Activated gamma-delta T cell treated with anti-CD3 and anti-CD28 coated beads, Interleukin-2, amount 50 U/mL, for 16 hours (primary cell): Measurements from ENCODE around the gene PTBP3.
"Not testable (repeated sequence)": the region's sequence is repeated elsewhere in the genome, so short reads cannot be mapped to it uniquely, and the experiment has no call there.

Source experiments
- DNase-seq: peaks from one replicate; pipeline ENCODE4 v3.0.0-alpha.2; 2020; ENCODE audit warnings: low read depth

Gene PTBP3

GRCh38 chr9:112332977-112333638, at the start of gene PTBP3:
TSS of gene PTBP3 (minus strand) at chr9:112333619. CDS start at chr9:112297865, 35,754 bp downstream.
- peak; percentile 71 for DNase-seq

GRCh38 chr9:112382501-112383364, 49.3 kb upstream of the PTBP3 start:
- no peak for DNase-seq

GRCh38 chr9:112382066-112382465, 48.6 kb upstream of the PTBP3 start:
- no peak for DNase-seq

- DNase-seq = no peak
These were observed 47.4 kb upstream of the PTBP3 start for GRCh38 chr9:112380825-112381221.

GRCh38 chr9:112380102-112380824, 46.8 kb upstream of the PTBP3 start, which contains the start of gene HSDL2:
TSS of gene HSDL2 (plus strand) at chr9:112380108. CDS start at chr9:112380164, 56 bp downstream.
- DNase-seq = no peak

GRCh38 chr9:112379177-112380101, 46.0 kb upstream of the PTBP3 start:
- peak; percentile 96 for DNase-seq

- DNase-seq = no peak
These were observed 45.1 kb upstream of the PTBP3 start for GRCh38 chr9:112378328-112379176.

- DNase-seq = no peak
These were observed 44.4 kb upstream of the PTBP3 start for GRCh38 chr9:112377684-112378327.

- DNase-seq = no peak
These were observed 43.7 kb upstream of the PTBP3 start for GRCh38 chr9:112377087-112377486.

GRCh38 chr9:112375361-112375760, 41.9 kb upstream of the PTBP3 start:
- no peak for DNase-seq

GRCh38 chr9:112374232-112374631, 40.8 kb upstream of the PTBP3 start:
- DNase-seq = not testable (repeated sequence)

- not testable (repeated sequence) for DNase-seq
These were observed 40.2 kb upstream of the PTBP3 start for GRCh38 chr9:112373666-112374065.

- no peak for DNase-seq
These were observed 37.6 kb upstream of the PTBP3 start for GRCh38 chr9:112371060-112371459.

GRCh38 chr9:112369817-112370216, 36.4 kb upstream of the PTBP3 start:
- DNase-seq = no peak

GRCh38 chr9:112367465-112367864, 34.0 kb upstream of the PTBP3 start:
- no peak for DNase-seq

GRCh38 chr9:112366591-112366990, 33.2 kb upstream of the PTBP3 start:
- DNase-seq = no peak

GRCh38 chr9:112365257-112365656, 31.8 kb upstream of the PTBP3 start:
- DNase-seq = not testable (repeated sequence)

- DNase-seq = no peak
These were observed 31.3 kb upstream of the PTBP3 start for GRCh38 chr9:112364761-112365160.

- no peak for DNase-seq
These were observed 28.2 kb upstream of the PTBP3 start for GRCh38 chr9:112361601-112362000.
